GM19467 (cell line): ENCODE data around the gene FSTL5.

Experiments
- ATAC-seq: cut with Tn5 transposase; IDR thresholded peaks from one replicate; pipeline ENCODE4 v1.9.1; 2021; ENCODE audit warnings: mild to moderate bottlenecking, moderate library complexity; ENCODE audit not compliant: unreplicated experiment

Gene FSTL5

DNA sequence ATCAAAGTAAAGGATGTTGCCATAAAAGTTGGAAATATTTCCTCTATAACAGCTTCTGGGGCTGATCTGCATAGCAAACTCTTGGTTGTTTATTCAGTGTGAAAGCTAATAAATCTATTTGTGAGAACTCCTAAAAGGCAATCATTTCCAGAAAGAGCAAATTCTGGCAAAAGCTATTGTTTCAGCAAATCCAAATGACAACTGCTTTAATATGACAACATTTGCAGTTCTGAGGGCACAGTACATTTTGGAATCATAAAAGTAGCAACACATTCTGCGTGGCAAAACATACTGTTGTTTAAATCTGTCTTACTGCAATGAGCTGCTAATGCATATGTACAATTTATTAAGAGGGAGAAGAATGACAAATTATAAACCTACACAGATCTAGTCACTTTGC lies 818.1 kb downstream of the FSTL5 start:
- ATAC-seq, result no peak

DNA sequence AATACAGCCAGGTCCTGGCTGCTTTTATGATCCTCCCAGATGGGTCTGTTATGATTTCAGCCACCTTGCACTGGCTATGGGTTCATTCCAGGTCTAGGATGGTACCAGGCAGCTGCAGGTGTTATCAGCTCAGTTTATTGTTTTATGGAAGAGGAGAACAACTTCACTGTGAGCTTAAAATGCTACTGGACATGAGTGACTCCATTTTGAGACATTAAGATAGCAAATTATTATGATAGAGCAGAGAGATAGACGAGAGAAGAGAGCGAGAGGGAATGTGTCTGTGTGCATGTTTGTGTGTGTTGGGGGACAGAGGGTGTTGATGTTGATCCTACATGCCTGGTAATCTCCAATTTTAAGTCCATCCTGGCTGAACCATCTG lies 820.2 kb downstream of the FSTL5 start:
- ATAC-seq, result no peak

DNA sequence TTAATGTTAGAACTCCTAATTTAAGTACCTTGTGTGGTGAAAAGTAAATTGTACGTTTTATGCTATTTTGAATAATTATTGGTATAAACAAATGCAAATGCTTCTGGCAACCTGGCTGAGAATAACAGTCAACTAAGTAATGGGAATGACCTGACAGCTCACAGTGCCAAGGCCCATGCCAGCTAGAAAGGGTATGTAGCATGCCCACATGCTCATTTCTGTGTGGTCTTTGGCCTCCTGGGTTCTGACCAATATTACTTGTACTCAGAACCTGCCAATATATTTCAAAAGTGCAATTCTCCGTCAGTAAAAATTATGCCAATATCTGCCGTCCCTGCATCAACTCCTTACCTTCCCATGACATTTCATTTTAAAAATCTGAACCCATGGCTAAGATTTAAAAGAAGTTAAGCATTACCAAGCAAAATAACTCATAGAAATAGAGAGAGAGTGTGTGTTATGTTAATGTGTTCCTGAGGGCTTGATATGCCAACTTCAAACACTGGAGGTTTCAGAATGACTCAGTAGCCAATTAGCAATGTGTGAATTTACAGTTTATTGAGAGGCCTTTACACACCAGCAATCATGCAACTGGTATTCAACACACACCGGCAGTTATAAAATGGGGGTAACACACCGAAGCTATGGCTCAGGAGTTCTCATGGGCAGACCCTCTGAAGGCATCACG lies 820.8 kb downstream of the FSTL5 start:
- ATAC-seq, result no peak

DNA sequence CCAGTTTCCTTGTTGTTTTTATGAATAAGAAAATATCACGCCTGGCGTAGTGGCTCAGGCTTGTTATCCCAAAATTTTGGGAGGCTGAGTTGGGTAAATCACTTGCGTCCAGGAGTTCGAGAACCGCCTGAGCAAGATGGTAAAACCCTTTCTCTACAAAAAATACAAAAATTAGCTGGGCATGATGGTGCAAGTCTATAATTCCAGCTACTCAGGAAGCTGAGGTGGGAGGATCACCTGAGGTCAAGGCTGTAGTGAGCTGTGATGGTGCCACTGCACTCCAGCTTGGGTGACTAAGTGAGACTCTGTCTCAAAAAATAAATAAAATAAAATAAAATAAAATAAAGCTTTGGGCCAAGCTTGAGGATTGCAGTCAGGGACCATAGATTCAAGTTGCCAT lies 827.2 kb downstream of the FSTL5 start:
- no peak for ATAC-seq

DNA sequence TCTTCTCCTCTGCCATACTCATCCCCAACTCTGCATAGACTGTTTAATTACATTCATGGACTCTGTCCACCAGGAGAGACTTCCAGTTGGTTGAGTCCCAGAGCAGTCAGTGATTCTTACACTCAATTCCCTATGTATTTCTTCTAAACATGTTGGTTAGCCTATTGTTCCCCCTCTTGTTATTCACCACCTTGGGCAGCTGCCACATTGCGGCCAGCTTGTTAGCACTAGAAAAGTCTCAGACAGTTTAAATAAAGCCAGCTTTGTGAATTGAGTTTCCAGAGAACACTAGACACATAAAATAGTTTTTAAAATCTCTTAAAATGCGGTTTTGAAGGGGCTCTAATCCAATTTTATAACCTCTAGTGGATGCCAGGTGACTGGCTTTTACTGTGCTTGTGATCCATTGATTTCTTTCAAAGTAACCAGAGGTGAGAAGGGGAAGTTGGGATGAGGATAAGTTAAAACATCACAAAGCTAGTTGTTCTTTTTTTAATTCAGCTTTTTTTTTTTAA lies 827.7 kb downstream of the FSTL5 start:
- ATAC-seq, result no peak
